Measurements from ENCODE around the gene LRRC39. TPM values are rescaled to one million over a fixed set of nuclear protein-coding genes. Genes with fewer than 3 reads are reported as not detected.

LRRC39 gene
- total and polyA plus RNA-seq, 12 donors = 13.9 to 355 (median 135) TPM

- Histone ChIP-seq H3K4me1 (peaks cover 0 to 4% (median 0%) of the 10 kb centered on the region in 9 donors), H3K27me3 (no peaks in the 10 kb centered on the region), H3K9me3 (no peaks in the 10 kb centered on the region), H3K4me3 (no peak overlapping the region), H3K27ac (no peak overlapping the region), H3K36me3 (peaks cover 0 to 100% (median 70%) of the 10 kb centered on the region in 9 donors)
- ATAC-seq = no peak
- TF ChIP-seq CTCF (IDR thresholded peaks at IDR 0.05) = no peak
- intact Hi-C loops (cut with DNase I) = loop anchor here in 2 of 10 donors (5.0 to 10.0 kb wide), 2 partner anchors 256 to 316 kb away; no protein-coding TSS in a partner anchor
- DNase-seq = no peak
- 82 to 89% methylated on average over 4 of the region's 4 CpGs for WGBS, 2 donors
Measured at GRCh38 chr1:100141192-100141591, 36.9 kb downstream of the LRRC39 start.

- H3K4me3 ChIP-seq = no peak overlapping the region
- DNase-seq = no peak
- no peaks in the 10 kb centered on the region for H3K27me3 ChIP-seq
- H3K9me3 ChIP-seq = no peaks in the 10 kb centered on the region
- H3K4me1 ChIP-seq = peaks cover 4 to 26% (median 19%) of the 10 kb centered on the region in 9 donors
- H3K27ac ChIP-seq = no peak overlapping the region
- WGBS, 2 donors = 92 to 99% methylated on average over 2 of the region's 2 CpGs
- H3K36me3 ChIP-seq = peaks cover 0 to 64% (median 42%) of the 10 kb centered on the region in 9 donors
- intact Hi-C loops (cut with DNase I) = loop anchor here in 5 of 10 donors (10.0 kb wide), 8 partner anchors 127 to 333 kb away; partner anchors contain the start of genes CDC14A (in 1 of the 5) and RTCA (in 1 of the 5)
- TF ChIP-seq CTCF (IDR thresholded peaks at IDR 0.05) = no peak
- ATAC-seq = no peak
Measured at GRCh38 chr1:100137602-100138001, 40.5 kb downstream of the LRRC39 start.

- no peaks in the 10 kb centered on the region for H3K9me3 ChIP-seq
- peaks cover 0 to 37% (median 21%) of the 10 kb centered on the region in 9 donors for H3K36me3 ChIP-seq
- no peak overlapping the region for H3K27ac ChIP-seq
- DNase-seq (no peak), ATAC-seq (no peak)
- H3K27me3 ChIP-seq = no peaks in the 10 kb centered on the region
- TF ChIP-seq CTCF (IDR thresholded peaks at IDR 0.05) = no peak
- peaks cover 5 to 41% (median 27%) of the 10 kb centered on the region in 9 donors for H3K4me1 ChIP-seq
- 66 to 70% methylated on average over 3 of the region's 3 CpGs for WGBS, 2 donors
- intact Hi-C loops (cut with DNase I) = loop anchor here in 6 of 10 donors (5.0 to 10.0 kb wide), 11 partner anchors 98 to 762 kb away; partner anchors contain the start of genes RTCA (in 2 of the 6), CDC14A (in 1 of the 6) and SLC30A7 (in 1 of the 6)
- H3K4me3 ChIP-seq = no peak overlapping the region
Measured at GRCh38 chr1:100134872-100135271, 43.2 kb downstream of the LRRC39 start.

GRCh38 chr1:100132566-100133477 is 45.2 kb downstream of the LRRC39 start, which contains the start of the genes SASS6 and TRMT13:
Gene SASS6, minus strand, starts transcription at chr1:100132930. Its CDS starts 116 bp downstream, at chr1:100132814.
Gene TRMT13, plus strand, starts transcription at chr1:100133163. Its CDS starts 6 bp downstream, at chr1:100133169.
- Histone ChIP-seq H3K9me3 (no peaks in the 10 kb centered on the region), H3K4me3 (peak within 1 kb of the TSS; percentile 65 to 93 (median 82)), H3K27ac (peak within 1 kb of the TSS in 9 of 10 donors; percentile 59 to 86 (median 76)), H3K4me1 (peaks cover 5 to 41% (median 27%) of the 10 kb centered on the region in 9 donors), H3K27me3 (no peaks in the 10 kb centered on the region), H3K36me3 (peaks cover 0 to 17% (median 9%) of the 10 kb centered on the region in 9 donors)
- peak in 1 of 9 donors; percentile 17 for TF ChIP-seq CTCF (IDR thresholded peaks at IDR 0.05)
- ATAC-seq (peak; percentile 99 to 100 (median 100)), DNase-seq (peak; percentile 94 to 98)
- 0% methylated on average over 57 of the region's 57 CpGs for WGBS, 2 donors
- intact Hi-C loops (cut with DNase I) = loop anchor here in 6 of 10 donors (2.0 to 10.0 kb wide), 12 partner anchors 96 to 764 kb away; partner anchors contain the start of genes RTCA (in 2 of the 6), CDC14A (in 1 of the 6) and SLC30A7 (in 1 of the 6)

All from heart right ventricle (tissue), 16 donors.